Right hindlimb (tissue), 1 donor: Measurements from ENCODE around the gene TIMM21.

Experiments
- DNase-seq: peaks from one replicate; pipeline ENCODE4 v3.0.0-alpha.2; 2018

TIMM21 gene

DNA sequence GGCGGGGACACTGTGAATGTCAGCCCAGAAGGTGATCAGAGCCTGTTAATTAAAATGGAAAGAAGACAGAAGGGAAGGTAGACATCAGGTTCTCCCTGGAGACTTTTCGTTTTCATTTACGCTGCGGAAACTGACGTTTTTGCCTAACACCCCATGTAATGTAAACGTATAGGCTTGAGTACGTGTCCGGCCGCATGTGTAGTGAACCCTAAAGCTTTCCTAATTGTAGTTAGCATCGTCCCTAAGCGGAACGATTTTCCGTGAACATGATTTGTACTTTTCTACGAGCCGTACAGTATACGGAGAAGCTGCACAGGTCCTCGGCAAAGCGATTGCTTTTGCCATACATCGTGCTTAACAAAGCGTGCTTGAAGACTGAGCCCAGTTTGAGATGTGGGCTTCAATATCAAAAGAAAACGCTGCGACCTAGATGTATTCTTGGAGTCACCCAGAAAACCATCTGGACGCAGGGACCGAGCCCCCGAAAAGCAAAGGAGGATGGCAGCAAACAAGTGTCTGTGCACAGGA is 284 bp downstream of the TIMM21 start:
- DNase-seq = no peak

DNA sequence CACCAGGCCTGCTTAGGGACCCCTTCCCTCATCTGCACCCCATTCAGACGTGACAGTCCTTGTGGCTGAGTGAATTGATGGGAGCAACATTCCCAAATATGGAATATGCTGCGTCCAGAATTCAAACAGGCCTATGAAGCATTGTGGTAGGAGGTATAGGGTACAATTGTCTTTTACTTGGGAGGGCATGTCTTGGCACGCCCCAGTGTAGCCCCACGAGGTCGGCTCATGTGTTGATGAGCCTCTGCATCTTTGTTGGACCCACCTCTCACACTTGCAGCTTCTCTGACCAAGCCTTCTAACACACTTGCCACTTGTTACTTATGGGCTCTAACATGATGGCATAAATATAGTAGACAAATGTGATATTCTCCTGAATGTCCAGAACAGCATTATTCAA is 1.6 kb downstream of the TIMM21 start:
- DNase-seq = no peak

DNA sequence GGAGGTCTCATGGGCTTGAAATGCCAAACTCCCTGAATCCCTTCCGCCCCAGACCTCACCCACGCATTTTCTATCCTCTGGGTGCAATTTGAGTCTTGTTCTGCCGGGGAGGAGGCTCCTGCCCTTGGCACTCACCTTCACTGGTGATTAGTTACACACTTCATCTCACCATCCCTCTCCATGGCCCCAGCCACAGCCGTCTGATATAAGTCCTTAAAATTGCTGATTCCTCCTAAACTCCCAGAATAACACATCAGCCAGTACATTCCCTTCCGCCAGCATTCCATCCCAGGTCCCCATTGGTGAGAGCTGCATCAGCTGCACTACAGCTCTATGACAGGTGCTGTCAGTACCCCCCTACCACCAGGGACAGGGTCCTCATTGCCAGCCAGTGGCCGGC is 3.9 kb downstream of the TIMM21 start:
- no peak for DNase-seq

DNA sequence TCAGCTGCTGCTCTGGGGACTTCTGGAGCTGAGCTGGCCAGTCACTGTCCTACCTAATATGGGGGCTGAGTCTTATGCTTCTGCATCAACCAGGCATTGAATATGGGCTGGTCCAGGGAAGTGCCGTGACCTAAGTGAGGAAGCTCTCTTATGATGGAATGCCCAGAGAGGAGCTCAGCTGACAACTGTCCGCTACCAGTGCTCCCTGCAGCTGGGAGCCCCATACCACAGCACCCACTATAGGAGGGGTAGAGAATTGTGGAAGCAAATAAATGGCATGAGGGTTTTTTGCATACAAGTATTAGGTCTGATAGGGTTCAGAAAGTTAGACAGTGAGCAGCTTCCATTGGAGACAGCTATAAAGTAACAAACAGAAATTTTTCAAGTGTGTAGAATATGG is 4.5 kb downstream of the TIMM21 start:
- DNase-seq = no peak

- DNase-seq = no peak
Measured at GRCh38 chr18:74153377-74153776, 5.1 kb downstream of the TIMM21 start.

- no peak for DNase-seq
Measured at GRCh38 chr18:74153793-74154192, 5.5 kb downstream of the TIMM21 start.

DNA sequence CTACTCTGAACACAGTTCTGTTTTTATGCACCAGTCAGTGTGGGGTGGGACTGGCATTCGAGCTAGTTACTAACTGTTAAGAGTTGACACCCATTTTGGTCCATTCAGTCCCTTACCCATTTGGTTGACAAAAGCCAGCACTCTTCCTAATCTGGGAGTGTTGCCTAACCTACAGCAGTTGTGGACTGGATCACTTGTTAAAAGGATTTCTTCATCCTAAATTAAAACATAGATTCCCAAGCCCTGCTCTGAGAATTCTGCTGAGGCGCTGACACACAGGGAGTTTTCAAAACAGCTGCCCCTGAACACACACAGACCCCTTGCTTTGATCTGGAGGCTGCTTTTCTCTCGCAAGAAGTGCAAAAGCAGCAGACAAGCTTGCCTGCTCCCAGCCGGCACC is 6.4 kb downstream of the TIMM21 start:
- DNase-seq = no peak

DNA sequence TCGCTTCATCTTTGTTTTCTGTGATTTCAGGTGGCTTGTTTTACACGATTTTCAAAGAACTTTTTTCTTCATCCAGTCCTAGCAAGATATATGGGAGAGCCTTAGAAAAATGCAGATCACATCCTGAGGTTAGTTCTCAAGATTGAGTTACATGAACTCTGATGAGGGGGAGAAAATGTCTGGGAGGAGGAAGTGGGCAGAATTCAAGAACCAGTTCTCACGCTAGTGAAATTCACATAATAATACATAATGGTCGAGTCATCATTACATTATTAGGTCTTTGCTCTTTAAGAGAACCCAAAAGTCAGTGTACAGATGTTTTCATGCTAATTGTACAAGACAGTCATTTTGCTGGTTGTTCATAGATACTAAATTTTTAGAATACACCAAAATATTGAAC is 7.0 kb downstream of the TIMM21 start:
- DNase-seq = no peak

GRCh38 chr18:74163019-74163660 is 14.8 kb downstream of the TIMM21 start:
- no peak for DNase-seq

GRCh38 chr18:74166386-74166785 is 18.1 kb downstream of the TIMM21 start:
- no peak for DNase-seq

DNA sequence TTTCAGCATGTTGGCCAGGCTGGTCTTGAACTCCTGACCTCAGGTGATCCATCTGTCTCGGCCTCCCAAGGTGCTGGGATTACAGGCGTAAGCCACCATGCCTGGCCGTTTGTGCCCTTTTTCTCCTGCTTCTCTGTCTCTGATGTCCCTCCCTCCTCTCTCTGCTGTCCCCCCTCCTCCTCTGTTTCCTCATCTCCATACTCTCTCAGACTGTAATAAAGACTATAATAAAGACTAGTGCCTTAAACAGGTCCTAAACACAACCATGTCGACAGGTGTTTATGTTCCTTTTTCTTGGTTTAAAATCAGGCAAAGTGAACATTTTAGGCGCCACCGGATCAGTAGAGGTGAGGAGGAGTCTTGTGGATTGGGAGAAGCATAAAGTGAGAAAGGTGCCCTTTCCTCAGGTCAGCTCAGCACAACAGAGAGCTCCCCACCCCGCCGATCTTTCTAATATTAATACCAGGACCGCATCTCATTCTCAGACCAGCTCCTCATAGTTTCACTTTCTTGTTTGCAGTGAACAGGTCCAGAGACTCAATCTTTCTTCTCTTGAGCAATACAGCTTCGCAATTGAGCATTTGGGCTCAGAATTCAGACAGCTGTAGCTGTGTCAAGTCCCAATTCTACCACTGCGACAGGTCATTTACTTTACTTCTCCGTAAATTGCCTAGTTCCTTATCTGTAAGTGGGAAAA is 23.7 kb downstream of the TIMM21 start:
- no peak for DNase-seq

DNA sequence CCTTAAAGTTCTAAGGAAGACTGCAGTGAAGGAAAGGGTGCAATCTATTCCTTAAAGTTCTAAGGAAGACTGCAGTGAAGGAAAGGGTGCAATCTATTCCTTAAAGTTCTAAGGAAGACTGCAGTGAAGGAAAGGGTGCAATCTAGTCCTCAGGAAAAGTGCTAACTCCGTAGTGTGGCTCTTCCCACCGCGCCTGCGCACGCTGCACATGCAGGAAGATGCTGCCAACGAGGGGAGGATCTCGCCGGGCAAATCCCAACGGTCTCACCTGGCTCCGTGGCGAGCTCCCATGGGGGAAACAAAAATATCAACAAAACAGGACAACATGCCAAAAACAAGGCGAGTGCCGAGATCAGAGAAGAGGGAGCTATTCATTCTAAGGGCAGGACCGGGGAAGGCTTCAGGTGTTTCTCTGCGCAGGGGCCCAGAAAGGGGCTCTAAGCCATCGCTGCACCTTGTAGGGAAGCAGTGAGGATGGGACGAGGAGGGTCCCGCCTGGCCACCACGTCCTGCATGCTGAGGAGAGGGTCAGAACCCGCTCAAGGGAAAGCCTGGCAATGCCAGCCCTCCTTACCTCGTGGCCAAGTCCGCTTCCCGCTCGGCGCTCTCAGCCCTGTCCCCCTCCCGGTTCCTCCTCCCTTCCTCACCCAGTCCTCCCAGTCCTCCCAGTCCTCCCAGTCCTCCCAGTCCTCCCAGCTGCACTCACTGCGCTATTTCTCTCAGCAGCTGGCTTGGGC is 24.5 kb downstream of the TIMM21 start:
- DNase-seq = no peak

GRCh38 chr18:74173434-74173750 is 25.1 kb downstream of the TIMM21 start:
- DNase-seq = no peak

- DNase-seq = no peak
Measured at GRCh38 chr18:74175658-74176057, 27.3 kb downstream of the TIMM21 start.

GRCh38 chr18:74178884-74179283 is 30.6 kb downstream of the TIMM21 start:
- DNase-seq = no peak

DNA sequence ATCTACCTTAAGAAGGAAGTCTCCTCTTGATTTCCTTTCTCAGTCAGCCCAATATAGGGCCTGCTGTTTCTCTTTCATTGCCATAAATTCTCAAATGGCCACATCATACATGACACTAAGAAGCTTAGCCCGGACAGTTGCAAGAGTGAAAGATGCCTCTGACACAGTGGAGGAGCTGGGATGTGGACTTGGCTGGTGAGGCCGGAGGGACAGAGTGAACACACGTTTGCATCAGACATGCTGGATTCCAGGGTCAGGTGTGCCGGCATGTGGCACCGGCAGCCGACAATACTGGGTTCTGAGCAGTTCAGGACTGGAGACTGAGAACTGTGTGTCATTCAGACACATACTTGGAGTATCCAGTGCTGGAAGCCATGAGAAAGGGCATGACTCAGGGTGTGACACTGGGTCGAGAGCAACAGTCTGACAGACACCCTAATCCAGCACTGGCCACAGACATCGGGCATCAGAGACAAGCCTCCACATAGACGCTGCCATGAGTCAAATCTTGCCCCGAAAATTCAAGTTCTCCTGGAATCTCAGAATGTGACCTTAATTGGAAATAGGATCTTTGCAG is 31.4 kb downstream of the TIMM21 start:
- DNase-seq = no peak

GRCh38 chr18:74182335-74182734 is 34.0 kb downstream of the TIMM21 start:
- DNase-seq = no peak

DNA sequence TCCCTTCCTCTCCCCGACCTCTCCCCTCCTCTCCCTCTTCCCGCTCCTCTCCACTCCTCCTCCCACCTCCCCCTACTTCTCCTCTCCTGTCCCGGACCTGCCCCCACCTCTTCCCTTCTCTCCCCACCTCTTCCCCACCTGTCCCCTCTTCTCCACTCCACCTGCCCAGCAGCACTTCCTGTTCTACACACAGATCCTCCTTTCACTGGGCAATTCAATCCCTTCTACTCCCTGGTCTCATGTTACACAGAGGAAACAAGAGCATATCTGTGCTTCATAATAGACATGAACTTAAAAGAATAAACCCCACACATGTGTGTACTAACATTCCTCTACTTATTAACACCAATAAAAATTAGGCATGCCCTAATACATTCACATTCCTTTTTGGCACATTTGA is 34.8 kb downstream of the TIMM21 start:
- DNase-seq = no peak

DNA sequence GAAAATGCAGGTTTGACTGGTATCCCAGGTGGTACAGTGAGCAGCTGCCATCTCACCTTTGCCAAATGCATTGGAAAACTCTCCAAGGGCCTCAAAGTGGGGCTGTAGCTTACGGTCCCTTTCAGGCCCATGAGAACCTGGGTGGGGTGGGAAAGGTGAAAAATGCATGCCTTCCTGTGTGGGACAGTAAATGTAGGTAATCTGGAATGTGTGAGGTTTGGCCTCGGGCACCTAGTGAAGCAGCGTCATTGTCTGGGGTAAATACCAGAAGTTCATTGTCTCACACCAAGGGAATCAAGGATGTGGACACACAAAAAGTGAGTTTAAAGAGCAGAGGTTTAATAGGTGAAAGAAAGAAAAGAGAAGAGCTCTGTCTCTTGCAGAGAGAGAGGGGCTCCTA is 36.6 kb downstream of the TIMM21 start:
- DNase-seq = no peak

GRCh38 chr18:74185860-74186259 is 37.5 kb downstream of the TIMM21 start:
- no peak for DNase-seq

GRCh38 chr18:74186661-74187060 is 38.3 kb downstream of the TIMM21 start:
- DNase-seq = no peak

DNA sequence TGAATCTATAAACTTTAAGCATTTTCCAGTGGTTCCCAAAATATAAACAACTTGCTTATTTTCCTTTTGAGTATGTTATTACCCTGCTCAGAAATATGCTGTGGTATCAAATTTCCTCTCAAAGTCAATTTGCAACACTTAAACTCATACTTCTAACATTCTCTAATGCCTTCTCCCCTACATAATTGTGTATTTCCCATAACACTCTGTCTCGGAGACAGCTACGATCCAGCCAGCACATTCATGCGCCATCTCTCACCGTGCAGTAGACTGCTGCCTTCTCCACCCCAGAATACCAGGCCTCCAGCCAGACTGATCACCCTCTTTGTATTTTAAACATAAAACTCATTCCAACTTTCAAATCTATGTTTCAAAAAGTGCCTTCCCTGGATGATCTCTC is 41.8 kb downstream of the TIMM21 start:
- DNase-seq = no peak

- no peak for DNase-seq
Measured at GRCh38 chr18:74191577-74191976, 43.3 kb downstream of the TIMM21 start.

DNA sequence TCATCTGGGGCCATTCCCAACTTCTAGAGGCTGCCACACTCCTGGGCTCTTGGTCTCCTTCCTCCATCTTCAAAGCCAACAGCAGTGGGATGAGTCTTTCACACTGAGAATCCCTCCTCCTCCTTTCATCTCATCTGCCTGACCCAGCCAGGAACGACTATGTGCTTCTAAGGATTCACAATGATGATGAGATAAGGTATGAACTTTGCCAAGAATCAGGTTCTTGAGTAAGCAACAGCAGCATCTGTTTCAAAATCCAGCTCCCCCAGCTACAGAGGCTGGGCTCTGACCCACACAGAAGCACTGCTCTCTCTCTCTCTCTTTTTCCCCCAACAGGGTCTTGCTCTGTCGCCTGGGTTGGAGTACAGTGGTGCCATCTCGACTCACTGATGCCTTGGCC is 46.4 kb downstream of the TIMM21 start:
- DNase-seq = no peak
